Chondrocyte (in vitro differentiated cells): ENCODE measurements around the gene LRFN2. TPM values are rescaled to one million over a fixed set of nuclear protein-coding genes. Genes with fewer than 3 reads are reported as not detected.

Source experiments
- DNase-seq: peaks from one replicate; pipeline ENCODE4 v3.0.0; 2021; ENCODE audit warnings: mixed read lengths, low spot score
- H3K27ac Mint-ChIP-seq: one replicate; pipeline ENCODE4 v1.8.0; 2021; ENCODE audit warnings: mild to moderate bottlenecking, moderate library complexity, mixed read lengths; ENCODE audit not compliant: unreplicated experiment
- H3K27me3 Mint-ChIP-seq: 2 replicates; pipeline ENCODE4 v1.8.0; 2021; ENCODE audit warnings: low read depth, mixed read lengths
- H3K36me3 Mint-ChIP-seq: 2 replicates; pipeline ENCODE4 v1.8.0; 2021; ENCODE audit warnings: low read depth, mixed read lengths
- H3K4me1 Mint-ChIP-seq: 2 replicates; pipeline ENCODE4 v1.8.0; 2021; ENCODE audit warnings: low read depth, mild to moderate bottlenecking, mixed read lengths
- H3K4me3 Mint-ChIP-seq: one replicate; pipeline ENCODE4 v1.8.0; 2021; ENCODE audit warnings: mild to moderate bottlenecking, moderate library complexity, mixed read lengths; ENCODE audit not compliant: unreplicated experiment
- H3K9me3 Mint-ChIP-seq: 2 replicates; pipeline ENCODE4 v1.8.0; 2021; ENCODE audit warnings: low read depth, mixed read lengths
- total RNA-seq: library from RNA; stranded (reverse); gene quantifications from 3 replicates; pipeline ENCODE4 v1.2.1, GENCODE V29; 2021
- TF ChIP-seq, protein P1 (sequence below): fragments of 200-600 bp; sonication (generic); IDR thresholded peaks from 2 replicates; pipeline ENCODE4 v1.5.0; 2021; ENCODE audit warnings: antibody characterized with exemption, mild to moderate bottlenecking, moderate library complexity

Gene LRFN2
- total RNA-seq, 1 donor from 2014 or later: 0.05 TPM

DNA sequence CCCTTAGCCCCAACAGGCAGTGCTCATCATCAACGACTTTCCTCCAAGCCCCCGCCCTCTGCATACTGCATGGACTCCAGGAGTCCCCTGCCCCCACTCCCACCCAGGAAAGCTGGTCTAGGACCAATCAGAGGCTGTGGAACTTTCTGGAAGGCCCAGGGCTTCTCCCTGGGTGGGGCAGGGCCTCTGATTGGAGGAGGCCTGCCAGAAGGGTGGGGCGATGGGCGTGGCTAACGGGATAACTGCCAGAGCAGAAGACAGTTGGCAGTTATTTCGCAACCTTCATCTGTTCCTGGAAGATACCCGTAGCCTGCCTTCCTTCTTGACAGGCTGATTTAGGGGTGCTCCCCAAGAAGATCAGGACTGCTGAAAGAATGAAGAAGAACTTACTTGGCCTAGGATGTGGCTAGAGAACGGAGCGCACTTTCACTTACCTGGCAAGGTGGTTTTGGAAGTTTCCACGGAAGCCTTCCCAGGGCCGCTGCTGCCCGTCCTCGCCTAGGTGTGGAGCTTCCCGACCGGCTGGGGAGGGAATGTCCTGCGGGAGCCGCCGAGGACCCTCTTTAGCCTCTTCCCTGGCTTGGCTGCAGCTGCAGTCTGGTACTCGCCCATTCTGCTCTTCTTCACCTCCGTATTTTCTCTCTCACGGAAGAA lies 209.0 kb downstream of the LRFN2 start:
- H3K4me3 Mint-ChIP-seq: no peak overlapping the region
- no peak for DNase-seq
- H3K27me3 Mint-ChIP-seq: peaks cover 9% of the 10 kb centered on the region
- H3K27ac Mint-ChIP-seq: no peak overlapping the region
- H3K9me3 Mint-ChIP-seq: no peaks in the 10 kb centered on the region
- no peaks in the 10 kb centered on the region for H3K4me1 Mint-ChIP-seq
- TF ChIP-seq, protein P1, sequence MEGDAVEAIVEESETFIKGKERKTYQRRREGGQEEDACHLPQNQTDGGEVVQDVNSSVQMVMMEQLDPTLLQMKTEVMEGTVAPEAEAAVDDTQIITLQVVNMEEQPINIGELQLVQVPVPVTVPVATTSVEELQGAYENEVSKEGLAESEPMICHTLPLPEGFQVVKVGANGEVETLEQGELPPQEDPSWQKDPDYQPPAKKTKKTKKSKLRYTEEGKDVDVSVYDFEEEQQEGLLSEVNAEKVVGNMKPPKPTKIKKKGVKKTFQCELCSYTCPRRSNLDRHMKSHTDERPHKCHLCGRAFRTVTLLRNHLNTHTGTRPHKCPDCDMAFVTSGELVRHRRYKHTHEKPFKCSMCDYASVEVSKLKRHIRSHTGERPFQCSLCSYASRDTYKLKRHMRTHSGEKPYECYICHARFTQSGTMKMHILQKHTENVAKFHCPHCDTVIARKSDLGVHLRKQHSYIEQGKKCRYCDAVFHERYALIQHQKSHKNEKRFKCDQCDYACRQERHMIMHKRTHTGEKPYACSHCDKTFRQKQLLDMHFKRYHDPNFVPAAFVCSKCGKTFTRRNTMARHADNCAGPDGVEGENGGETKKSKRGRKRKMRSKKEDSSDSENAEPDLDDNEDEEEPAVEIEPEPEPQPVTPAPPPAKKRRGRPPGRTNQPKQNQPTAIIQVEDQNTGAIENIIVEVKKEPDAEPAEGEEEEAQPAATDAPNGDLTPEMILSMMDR: no peak
- H3K36me3 Mint-ChIP-seq: peaks cover 3% of the 10 kb centered on the region

DNA sequence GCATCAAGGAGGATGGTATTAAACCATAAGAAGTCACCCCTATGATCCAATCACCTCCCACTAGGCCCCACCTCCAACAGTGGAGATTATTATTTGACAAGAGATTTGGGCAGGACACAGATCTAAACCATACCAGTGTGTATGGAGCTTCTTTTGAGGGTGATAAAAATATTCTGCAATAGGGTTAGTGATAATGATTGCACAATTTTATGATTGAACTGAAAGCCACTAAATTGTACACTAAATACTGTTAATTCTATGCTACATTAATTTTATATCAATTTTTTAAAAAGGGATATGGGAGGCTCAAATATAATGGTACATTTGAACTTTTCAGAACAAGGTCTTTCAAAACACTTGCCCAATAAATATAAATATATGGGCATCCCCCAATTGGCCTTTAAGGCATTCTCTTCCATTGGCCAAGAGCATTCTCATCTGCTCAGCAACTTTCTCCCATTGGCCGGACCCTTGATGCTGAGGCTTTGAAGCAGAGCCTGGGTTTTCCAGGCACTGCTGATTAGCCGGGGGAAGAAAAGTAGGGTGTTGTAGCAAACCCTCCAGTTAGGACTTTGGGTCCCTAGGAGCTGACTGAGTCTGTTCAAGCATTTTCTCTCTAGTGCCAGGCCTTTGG lies 209.9 kb downstream of the LRFN2 start:
- H3K4me1 Mint-ChIP-seq: no peaks in the 10 kb centered on the region
- no peaks in the 10 kb centered on the region for H3K9me3 Mint-ChIP-seq
- TF ChIP-seq, protein P1: no peak
- H3K36me3 Mint-ChIP-seq: peaks cover under 1% of the 10 kb centered on the region
- no peak overlapping the region for H3K27ac Mint-ChIP-seq
- H3K4me3 Mint-ChIP-seq: no peak overlapping the region
- no peak for DNase-seq
- peaks cover 4% of the 10 kb centered on the region for H3K27me3 Mint-ChIP-seq

DNA sequence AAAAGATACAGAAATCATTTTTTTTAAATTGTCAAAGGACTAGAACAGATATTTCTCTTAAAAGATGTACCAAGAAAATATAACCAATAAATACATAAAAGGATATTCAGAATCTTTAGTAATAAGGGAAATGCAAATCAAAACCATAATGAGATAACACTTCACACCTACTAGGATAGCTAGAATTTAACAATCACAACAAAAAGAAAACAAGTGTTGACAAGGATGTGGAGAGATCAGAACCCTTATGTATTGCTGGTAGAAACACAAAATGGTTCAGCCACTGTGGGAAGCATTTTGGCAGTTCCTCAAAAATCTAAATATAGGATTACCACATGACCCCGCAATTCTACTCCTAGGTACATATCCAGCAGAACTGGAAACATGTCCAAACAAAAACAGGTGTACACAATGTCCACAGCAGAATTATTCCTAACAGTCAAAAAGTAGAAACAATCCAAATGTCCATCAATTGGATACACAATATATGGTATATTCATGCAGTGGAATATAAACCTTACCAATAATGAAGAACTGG lies 211.0 kb downstream of the LRFN2 start:
- TF ChIP-seq, protein P1: no peak
- Mint-ChIP-seq H3K4me3 (no peak overlapping the region), H3K4me1 (no peaks in the 10 kb centered on the region), H3K36me3 (peaks cover 4% of the 10 kb centered on the region), H3K9me3 (peaks cover 4% of the 10 kb centered on the region), H3K27me3 (peaks cover 11% of the 10 kb centered on the region), H3K27ac (no peak overlapping the region)
- no peak for DNase-seq

DNA sequence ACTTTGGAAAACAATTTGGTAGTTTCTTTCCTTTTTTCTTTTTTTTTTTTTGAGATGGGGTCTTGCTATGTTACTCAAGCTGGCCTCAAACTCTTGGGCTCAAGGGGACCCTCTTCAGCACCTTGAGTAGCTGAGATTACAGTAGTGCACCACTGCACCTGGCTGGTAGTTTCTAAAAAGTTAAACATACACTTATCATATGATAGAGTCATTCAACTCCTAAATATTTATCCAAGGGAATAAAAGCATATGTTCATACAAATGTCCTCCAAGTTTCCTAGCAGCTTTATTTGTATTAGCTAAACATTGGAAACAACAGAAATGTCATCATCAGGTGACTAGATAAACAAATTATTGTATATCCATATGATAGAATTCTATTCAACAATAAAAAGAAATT lies 213.9 kb downstream of the LRFN2 start:
- peaks cover 4% of the 10 kb centered on the region for H3K9me3 Mint-ChIP-seq
- no peak overlapping the region for H3K4me3 Mint-ChIP-seq
- no peak overlapping the region for H3K27ac Mint-ChIP-seq
- peaks cover 4% of the 10 kb centered on the region for H3K36me3 Mint-ChIP-seq
- TF ChIP-seq, protein P1: no peak
- H3K4me1 Mint-ChIP-seq: no peaks in the 10 kb centered on the region
- H3K27me3 Mint-ChIP-seq: peaks cover 27% of the 10 kb centered on the region
- DNase-seq: no peak

DNA sequence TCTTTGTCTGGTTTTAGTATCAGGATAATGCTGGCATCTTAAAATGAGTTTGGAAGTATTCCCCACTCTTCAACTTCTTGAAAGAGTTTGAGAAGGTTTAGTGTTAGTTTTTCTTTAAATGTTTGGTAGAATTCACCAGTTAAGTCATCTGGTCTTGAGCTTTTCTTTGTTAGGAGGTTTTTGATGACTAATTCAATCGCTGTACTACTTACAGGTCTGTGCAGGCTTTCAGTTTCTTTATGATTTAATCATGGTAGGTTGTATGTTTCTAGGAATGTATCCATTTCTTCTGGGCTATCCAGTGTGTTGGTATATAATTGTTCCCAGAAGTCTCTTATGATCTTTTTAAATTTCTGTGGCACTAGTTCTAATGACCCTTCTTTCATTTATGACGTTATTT lies 215.5 kb downstream of the LRFN2 start:
- Mint-ChIP-seq H3K27ac (no peak overlapping the region), H3K4me1 (no peaks in the 10 kb centered on the region), H3K36me3 (peaks cover 4% of the 10 kb centered on the region), H3K27me3 (peaks cover 35% of the 10 kb centered on the region), H3K4me3 (no peak overlapping the region), H3K9me3 (peaks cover 7% of the 10 kb centered on the region)
- TF ChIP-seq, protein P1: no peak
- DNase-seq: no peak
